ENCODE data around the gene ZW10.
"Not testable (repeated sequence)": the region's sequence is repeated elsewhere in the genome, so short reads cannot be mapped to it uniquely, and the experiment has no call there.

Gene ZW10

DNA sequence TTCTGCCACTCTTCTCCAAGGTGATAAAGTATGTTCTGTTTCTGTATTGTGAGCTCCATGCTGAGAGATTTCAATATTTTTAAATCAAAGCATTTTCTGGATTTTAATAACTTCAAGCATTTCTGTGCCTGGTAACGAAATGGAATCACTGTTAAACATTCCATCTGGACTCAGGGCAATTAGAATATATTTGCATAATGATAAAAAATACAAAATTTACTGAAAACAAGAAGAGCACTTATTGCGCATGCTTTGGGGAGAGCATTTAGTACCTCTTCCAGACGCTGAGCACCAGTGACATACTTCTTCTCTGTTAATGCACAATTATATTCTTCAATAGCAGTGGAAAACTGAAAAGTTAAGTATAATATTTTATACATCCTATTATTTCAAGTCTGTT lies 13.3 kb downstream of the ZW10 start:
- no peak for DNase-seq

DNA sequence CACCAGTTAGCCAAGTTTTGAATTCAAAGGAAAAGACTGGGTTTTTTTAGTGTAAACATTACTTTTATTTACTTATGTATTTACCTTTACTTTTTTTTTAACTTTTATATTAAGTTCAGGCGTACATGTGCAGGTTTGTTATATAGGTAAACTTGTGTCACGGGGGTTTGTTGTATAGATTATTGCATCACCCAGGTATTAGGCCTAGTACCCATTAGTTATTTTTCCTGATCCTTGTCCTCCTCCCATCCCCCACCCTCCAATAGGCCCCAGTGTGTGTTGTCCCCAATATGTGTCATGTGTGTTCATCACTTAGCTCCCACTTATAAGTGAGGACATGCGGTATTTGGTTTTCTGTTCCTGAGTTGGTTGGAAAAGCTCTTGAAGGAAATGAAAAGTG lies 20.6 kb downstream of the ZW10 start:
- no peak for DNase-seq

DNA sequence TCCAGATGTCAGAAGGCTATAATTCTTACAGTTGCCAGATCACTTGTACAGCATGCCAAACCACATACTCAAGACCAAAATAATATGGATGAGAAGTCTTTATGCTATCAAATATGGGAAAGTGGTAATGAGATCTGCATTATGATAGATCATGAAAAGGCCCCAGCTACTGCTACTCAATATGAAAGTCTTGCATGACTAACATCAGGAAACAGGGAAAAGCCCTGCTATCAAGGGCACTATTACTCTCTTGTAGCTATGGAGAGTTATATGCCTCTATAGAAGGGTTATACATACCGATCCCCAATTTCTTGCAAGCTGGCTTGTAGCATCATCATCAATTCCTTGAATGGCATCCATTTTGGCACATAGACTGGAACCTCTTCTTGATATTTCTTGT lies 37.2 kb downstream of the ZW10 start:
- no peak for DNase-seq

DNA sequence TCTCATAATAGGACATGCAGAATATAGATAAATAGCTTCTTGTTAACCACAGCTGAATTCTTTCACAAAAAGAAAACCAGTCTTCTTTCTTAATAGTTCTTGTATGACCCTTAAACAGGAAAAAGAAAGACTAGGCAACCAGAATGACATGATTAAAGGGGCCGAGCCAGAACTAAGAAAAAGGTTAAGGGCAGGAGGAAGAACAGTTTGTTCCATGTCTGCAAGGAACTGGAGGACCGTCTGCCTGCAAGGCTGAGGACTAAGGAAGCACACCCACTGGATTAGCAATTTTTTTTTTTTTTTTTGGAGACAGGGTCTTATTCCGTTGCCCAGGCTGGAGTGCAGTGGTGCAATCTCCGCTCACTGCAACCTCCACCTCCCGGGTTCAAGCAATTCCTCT lies 41.4 kb downstream of the ZW10 start:
- DNase-seq: no peak

DNA sequence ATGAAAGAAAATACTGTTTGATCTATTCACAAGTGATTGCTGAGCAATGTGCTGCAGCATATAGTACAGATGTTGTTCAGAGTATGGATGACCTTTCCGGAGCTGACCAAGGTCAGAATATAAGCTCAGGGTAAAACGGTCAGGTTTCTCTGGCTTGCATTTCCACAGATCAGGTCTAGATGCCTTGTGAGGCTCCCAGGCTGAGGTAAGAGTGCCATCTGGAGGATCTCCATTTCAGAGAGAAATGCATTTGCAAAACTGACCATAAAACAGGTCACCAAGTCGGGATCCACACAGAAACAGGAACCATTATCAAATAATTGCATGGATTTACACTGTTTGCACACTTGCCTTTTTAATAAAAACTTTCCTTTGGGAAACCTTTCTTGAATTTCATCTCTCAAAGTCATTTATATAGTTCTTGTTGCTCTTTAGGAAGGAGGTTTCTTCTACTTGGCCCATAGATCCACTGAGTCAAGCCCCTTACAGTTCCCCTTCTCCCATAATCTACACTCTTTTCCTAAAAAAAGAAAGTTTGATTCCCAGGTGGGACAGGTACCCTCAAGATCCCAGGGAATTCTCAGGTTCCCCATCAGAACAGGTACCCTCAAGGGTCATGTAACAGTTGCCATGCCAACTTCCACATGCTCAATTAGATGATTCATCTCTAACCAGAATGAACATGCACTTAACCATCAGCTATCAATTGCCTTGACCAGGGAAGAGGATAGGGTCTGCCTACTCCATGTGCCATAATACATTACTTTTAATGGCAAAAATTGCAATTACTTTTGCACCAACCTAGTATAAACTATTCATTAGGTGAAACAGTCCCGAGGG lies 42.4 kb downstream of the ZW10 start:
- no peak for DNase-seq

DNA sequence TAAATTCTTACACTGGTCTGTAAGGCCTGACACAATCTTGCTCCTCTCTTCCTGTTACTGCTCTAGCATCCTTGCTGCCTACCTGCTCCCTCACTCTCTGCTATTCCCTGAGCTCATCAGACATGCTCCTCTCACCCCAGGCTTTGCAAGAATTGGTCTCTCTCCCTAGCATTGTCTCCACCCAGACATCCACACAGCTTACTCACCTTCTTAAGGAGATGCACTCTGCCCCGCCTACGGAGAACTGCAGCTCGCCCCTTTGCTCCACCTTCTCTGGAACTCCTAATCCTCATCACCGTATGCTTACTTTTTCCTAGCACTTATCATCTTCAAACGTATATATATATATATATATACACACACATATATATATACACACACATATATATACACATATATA lies 44.0 kb downstream of the ZW10 start:
- DNase-seq: no peak

DNA sequence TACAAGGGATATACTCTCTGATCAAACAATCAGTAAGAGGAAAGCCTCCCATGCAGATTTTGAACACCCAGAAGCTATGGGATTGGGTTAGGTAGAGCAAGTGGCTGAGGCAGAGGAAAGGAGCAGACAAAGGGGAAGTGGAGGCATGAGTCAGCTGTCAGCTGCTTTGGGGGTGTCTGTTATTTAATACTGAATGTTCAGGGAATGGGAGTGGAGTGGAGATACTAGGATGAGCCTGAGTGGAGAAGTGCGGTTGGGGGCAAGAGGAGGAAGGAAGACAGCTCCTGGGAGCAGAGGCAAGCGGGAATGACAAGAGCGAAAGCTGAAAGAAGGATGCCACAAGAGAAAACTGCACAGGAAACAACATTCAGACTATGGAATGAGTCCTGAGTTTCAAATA lies 44.7 kb downstream of the ZW10 start:
- no peak for DNase-seq

DNA sequence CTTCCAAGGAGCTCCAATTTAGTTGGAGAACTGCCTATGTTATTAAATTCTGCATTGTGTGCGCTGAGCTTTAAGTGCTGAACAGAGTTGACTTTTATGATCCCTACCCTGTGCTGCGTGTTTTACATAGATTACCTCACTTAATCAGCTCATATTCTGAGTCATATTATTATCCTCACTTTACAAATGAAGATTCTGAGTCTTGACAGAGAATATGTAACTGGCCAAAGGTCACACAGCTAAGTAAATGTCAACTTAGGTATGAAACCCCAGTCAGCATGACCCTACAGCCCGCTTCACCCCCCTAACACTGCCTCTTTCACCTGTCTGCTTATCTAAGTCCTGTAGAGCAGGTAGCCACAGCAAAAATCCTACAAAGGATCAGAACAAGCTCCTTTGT lies 47.6 kb downstream of the ZW10 start:
- no peak for DNase-seq

DNA sequence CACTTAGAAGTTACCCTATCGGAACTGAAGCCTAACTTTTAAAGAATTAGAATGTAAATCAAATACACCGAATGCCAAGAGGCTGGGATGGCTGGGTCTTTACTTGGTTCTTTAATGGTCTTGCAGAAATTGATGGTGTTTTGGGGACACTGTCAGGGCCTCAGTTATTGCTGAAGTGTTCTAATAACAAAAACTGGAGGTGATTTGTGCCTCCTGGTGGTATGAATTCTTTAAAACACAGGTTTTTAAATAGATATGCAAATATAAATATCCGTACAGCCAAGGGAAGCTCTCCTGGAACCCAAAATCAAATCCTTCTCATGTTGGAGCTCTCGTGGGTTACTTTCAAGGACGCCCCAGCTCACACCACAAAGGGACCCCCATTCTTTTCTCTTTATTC lies 48.1 kb downstream of the ZW10 start:
- no peak for DNase-seq

DNA sequence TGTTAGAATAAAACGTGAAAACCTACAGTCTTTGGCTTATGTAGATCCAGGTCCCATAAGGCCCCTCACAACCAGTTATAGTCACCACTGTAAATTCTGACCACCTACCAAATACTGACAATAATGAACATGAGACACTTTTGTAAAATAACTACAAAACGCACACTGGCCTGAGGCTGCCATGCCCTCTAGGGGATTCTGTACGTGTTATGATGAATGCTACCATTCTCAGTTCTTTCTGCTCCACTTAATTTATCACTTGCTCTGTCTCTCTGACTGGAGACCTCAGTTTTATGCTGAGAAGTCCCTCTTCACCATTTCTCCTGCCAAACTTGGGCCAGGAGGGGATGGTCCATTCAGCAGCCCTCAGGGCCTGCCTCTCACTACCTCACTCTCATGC lies 48.7 kb downstream of the ZW10 start:
- no peak for DNase-seq

DNA sequence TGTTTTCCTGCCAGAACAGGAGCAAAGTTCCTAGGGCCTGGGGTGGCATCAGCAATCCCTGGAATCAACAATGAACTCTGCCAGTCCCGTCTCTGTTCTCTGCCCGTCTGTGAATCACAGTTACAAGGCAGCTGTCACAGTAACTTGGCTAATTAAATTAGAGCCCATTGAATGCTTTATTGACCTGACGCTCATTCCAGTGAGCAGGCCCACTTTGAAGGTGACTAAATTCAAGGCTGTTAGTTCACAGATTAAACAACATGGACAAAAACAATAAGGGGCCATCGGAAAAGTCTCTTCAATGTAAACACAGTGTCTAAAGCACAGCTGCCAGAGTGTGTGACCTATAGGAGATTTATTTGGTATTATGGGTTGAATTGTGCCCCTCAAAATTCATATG lies 49.7 kb downstream of the ZW10 start:
- no peak for DNase-seq

DNA sequence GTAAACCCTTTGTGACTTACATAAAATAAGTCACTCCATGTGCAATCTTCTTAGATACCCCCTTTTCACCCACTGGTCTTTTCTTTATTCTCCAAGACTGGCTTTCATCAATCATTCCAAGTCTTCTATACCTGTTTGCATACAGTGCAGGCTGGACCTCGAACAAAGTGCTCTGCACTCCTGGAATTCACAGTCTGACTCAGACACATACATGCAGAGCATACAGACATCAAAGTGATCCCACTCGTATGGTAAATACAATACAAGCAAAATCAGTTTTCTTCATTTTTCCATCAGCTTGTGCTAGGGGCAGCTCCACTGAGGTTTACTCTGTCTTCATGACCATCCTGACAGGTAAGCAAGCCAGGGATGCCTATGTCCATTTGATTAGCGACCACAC lies 50.6 kb downstream of the ZW10 start:
- DNase-seq: no peak

DNA sequence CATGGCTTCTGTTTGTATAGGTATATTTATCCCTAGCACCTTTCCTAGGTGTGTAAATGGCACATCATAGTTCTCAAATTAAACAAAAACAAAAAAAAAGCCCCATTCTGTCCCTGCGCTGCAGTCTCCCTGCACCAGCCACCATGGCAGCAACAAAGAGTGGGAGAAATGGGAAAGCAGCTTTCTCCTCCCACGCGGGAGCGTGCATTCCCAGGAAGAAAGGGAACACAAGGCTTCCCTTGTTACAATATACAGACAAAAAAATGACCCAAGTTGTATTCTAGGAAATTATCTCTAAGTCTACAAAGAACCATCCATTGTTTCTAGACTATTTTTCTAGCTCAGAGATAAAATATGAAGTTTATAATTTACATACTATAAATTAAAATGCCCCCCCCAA lies 51.3 kb downstream of the ZW10 start:
- no peak for DNase-seq

DNA sequence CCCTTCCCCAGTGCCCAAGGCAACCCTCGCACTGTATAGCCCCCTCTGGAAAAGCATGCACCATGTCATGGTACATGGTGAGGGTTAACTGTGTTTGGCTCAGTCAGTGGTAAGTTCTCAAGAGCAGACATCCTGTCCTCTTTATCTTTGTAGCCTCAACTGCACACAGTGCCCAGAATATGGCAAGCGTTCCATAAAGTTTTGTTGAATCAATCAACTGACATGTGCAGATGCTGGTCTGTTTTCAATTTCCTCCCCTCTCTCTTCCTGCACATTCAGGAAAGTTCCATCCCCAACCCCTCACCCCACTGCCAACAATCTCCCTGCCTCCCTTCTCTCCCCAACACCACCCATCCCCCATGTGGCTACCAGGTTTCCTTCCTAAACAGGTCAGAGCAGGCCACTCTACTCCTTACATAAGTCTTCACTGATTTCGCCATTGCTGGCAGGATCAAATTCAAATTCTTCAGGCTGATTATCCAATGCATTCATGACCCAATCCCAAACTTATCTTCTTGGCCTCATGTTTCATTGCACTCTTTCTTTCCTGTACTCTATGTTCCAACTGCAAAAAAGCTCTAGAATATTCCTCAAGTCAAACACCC lies 51.9 kb downstream of the ZW10 start:
- no peak for DNase-seq

DNA sequence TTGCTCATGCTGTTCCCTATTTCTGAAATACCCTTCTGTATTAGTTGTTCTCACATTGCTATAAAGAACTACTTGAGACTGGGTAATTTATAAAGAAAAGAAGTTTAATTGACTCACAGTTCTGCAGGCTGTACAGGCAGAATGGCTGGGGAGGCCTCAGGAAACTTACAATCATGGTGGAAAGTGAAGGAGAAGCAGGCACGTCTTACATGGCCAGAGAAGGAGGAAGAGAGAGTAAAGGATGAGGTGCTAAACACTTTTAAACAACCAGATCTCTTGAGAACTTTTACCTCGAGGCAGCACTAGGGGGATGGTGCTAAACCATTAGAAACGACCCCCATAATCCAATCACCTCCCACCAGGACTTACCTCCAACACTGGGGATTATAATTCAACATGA lies 53.0 kb downstream of the ZW10 start:
- DNase-seq: not testable (repeated sequence)

DNA sequence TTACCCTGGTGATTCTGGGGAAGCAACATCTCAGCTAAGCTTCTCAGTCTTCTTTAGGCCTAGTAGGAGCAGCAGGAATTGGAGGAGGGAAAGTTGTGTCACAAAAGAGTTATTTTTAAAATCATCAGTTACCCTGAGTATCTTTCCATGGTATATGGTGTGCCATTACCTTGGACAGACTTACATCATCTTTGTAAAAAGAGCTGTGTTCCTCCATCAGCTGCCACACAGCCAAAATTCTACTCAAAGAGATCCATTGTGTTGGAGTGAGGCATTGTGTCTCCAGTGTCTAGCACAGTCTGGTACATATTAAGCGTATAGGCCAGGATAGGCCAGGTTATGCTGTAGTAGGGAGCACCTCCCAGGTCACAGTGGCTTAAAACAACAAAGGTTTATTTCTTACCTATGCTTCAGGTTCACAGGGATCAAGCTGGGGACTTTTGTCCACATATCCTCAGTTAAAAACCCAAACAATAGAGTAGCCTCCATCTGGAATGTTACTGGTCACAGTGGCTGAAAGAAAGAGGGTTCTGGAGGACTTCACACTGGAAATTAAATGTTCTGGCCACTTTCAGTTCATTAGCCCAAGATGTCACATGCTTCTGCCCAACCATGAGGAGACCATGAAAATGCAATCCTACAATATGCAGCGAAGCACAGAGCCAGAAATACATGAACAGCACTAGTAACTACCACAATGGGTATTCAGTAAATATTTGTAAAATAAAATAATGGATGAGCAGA lies 57.4 kb downstream of the ZW10 start:
- DNase-seq: no peak

DNA sequence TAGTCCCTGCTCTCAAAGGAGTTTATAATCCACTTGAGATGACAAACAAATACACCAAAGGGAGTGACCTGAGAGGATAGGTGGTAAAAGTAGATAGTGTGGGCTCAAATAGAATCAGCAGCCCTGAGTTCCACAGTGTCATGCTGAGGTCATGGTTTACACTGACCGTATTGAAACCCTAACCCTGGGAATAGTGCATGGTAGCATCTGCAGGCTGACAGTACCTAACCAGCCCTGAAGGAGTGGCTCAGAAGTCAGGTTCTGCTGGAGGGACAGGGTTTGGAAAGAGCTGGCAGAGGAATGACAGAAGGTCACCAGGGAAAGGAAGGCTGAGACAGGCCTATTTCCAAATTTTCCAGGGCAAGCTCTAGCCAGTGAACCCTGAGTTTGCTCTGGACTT lies 58.2 kb downstream of the ZW10 start:
- DNase-seq: no peak

DNA sequence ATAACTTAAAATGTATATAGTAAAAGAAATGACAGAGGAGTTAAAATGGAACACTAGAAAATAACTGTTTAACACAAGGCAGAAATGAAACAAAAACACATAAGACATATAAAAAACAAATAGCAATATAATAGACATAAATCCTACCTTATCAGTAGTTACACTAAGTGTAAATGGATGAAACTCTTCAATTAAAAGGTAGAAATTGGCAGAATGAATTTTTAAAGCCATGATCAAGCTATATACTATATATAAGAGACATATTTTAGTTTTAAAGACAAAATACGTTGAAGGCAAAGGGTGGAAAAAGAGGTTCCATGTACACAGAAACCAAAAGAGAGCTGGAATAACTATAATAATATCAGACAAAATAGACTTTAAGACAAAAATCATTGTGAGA lies 62.5 kb downstream of the ZW10 start:
- DNase-seq: no peak

DNA sequence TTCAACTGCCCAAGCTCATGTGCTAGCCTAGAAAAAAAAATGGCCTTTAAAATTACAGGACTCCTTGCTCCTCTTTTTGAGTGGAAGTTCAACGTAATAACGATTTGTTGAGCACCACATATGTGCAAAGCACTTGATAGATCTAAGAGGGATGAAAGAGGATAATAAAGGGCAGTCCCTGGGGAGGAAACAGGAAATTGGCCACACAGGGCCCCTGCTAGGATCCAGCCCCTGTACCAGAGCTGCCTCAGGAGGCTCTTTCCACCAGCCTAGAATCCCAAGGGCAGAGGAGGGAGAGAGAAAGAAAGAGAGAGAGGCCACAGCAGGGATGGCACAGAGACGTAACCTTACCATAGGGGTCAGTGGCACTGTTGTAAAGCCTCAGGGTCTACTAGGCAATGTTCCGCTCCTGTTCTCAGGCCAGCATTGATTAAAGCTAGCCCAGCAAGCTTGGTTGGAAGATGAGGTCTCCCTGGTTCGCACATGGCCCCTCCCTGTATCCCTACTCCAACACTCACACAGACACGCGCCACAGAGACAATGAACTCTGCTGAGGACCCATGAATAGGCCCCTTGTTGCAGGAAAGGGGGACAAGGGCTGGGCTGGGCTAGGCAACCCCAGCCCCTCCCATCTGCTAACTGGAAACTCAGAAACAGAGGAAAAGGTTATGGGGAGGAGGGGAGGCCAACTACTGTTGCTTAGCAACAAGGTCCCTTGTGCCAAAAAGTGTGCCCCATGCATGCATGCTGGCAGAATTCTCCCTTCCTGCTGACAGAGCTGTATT lies 67.4 kb downstream of the ZW10 start, which contains the start of gene TMPRSS5:
Gene TMPRSS5 (minus strand): TSS at position 438 of the 785 bp plus-strand sequence. CDS start 84 bp downstream, at position 354.
- DNase-seq: no peak

DNA sequence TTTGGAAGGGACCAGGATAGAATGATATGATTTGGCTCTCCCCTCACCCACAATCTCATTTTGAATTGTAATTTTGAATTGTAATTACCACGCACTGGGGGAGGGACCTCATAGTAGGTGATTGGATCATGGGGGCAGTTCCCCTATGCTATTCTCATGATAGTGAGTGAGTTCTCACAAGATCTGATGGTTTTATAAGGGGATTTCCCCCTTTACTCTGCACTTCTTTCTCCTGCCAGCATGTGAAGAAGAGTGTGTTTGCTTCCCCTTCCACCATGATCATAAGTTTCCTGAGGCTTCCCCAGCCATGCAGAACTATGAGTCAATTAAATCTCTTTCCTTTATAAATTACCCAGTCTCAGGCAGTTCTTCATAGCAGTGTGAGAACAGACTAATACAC lies 69.9 kb downstream of the ZW10 start:
- not testable (repeated sequence) for DNase-seq

DNA sequence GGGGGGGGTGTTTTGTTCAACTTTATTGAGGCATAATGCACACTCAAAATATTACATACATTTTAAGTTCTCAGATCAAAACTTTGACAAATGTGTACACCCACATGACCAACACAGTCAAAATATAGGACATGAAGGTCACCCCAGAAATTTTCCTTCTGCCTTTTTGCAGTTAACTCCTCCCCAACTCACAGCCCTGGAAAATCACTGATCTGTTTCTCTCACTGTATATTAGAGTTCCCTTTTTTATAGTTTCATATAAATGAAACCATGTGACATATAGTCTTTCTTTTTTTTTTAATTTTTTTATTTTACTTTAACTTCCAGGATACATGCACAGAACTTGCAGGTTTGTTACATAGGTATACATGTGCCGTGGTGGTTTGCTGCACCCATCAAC lies 72.0 kb downstream of the ZW10 start:
- no peak for DNase-seq

DNA sequence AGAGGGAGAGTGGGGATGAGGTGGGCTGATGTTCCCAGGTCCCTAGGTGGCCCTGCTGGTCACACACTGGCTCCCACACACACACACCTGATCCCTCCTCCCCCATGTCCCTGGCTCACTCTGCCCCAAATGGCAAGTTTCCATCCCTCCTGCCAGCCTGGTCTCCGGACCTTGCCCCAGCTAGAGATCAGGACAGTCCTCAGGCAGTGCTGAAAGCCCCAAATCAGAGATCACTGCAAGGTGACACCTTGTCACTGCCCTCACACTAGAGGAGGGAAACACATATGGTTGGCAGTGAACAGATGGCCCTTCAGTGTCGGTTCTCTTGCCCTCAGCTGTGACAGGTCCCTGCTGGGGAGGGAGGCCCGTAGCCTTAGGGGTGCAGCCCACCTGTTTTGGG lies 75.0 kb downstream of the ZW10 start:
- DNase-seq: no peak

DNA sequence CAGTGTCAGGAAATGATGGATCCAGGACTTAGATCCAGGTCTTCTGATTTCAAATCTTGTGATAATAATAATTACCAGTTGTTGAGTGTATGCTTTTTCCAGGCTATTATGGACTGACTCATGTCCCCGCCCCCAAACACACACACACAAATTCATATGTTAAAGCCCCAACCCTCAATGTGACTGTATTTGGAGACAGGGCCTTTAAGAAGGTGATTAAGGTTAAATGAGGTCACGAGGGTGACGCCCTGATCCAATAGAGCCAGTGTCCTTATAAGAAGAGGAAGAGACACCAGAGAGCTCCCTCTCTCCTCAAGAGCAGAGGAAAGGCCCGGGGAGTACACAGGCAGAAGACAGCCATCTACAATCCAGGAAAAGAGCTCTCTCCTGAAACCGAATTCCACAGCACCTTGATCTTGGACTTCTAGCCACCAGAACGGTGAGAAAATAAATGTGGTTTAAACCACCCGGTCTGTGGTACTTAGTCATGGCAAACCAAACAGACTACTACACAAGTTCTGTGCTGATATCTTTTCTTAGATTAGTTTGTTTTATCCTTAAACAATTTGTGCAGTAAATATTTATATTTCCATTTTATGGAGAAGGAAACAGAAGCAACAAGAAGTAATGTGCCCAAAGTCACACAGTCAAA lies 75.6 kb downstream of the ZW10 start:
- no peak for DNase-seq
